GM23338 (cell line): ENCODE measurements around the gene MYOC. TPM values are rescaled to one million over a fixed set of nuclear protein-coding genes. Genes with fewer than 3 reads are reported as not detected.
A peak's percentile ranks its signal among the peaks of the same experiment; 100 is the strongest.

Source experiments
- ATAC-seq: fragments of 200-7000 bp; cut with Tn5 transposase; 3 replicates; pipeline ENCODE4 v1.9.1; 2020
- DNase-seq: peaks from one replicate; pipeline ENCODE4 v3.0.0-alpha.2; 2015; ENCODE audit warnings: low spot score
- H2AFZ ChIP-seq: fragments of 200-600 bp; sonication (generic); 2 replicates; pipeline ENCODE4 v1.8.0; 2016; ENCODE audit warnings: antibody characterized with exemption, mild to moderate bottlenecking, moderate library complexity
- H3F3A ChIP-seq: fragments of 200-600 bp; sonication (generic); replicated peaks from 2 replicates; pipeline ENCODE4 v1.8.0; 2017; ENCODE audit warnings: antibody characterized with exemption, mixed run types, low read depth
- H3K27ac ChIP-seq: fragments of 200-600 bp; sonication (generic); 2 replicates; pipeline ENCODE4 v1.6.1; 2016; ENCODE audit warnings: low read depth
- H3K27me3 ChIP-seq: fragments of 200-600 bp; sonication (generic); 2 replicates; pipeline ENCODE4 v1.8.0; 2016; ENCODE audit warnings: mild to moderate bottlenecking, mixed run types, moderate library complexity; ENCODE audit not compliant: insufficient read depth
- H3K36me3 ChIP-seq: fragments of 200-600 bp; sonication (generic); 2 replicates; pipeline ENCODE4 v1.8.0; 2016; ENCODE audit warnings: mild to moderate bottlenecking; ENCODE audit not compliant: insufficient read depth
- H3K4me1 ChIP-seq: fragments of 200-600 bp; sonication (generic); 2 replicates; pipeline ENCODE4 v1.8.0; 2016; ENCODE audit warnings: mild to moderate bottlenecking, moderate library complexity; ENCODE audit not compliant: insufficient read depth
- H3K4me2 ChIP-seq: fragments of 200-600 bp; sonication (generic); 2 replicates; pipeline ENCODE4 v1.7.1; 2017; ENCODE audit warnings: mixed run types
- H3K4me3 ChIP-seq: fragments of 200-600 bp; sonication (generic); 2 replicates; pipeline ENCODE4 v1.6.1; 2016; ENCODE audit warnings: mixed run types
- H3K79me2 ChIP-seq: fragments of 200-600 bp; sonication (generic); replicated peaks from 2 replicates; pipeline ENCODE4 v1.8.0; 2017; ENCODE audit warnings: mild to moderate bottlenecking; ENCODE audit not compliant: insufficient read depth
- H3K9me2 ChIP-seq: fragments of 200-600 bp; sonication (generic); 2 replicates; pipeline ENCODE4 v1.8.0; 2017; ENCODE audit not compliant: insufficient read depth
- H4K20me1 ChIP-seq: fragments of 200-600 bp; sonication (generic); replicated peaks from 2 replicates; pipeline ENCODE4 v1.8.0; 2017; ENCODE audit warnings: mild to moderate bottlenecking; ENCODE audit not compliant: insufficient read depth
- H3K27ac Mint-ChIP-seq: 2 replicates; pipeline ENCODE4 v1.8.0; 2020; ENCODE audit warnings: inconsistent platforms, mild to moderate bottlenecking, moderate library complexity, mixed read lengths
- H3K27me3 Mint-ChIP-seq: 3 replicates; pipeline ENCODE4 v1.8.0; 2022; ENCODE audit warnings: low read depth, mild to moderate bottlenecking, moderate library complexity, mixed read lengths, inconsistent platforms; ENCODE audit not compliant: insufficient read depth, poor library complexity
- H3K36me3 Mint-ChIP-seq: 3 replicates; pipeline ENCODE4 v1.8.0; 2021; ENCODE audit warnings: low read depth, mild to moderate bottlenecking, inconsistent platforms, moderate library complexity, mixed read lengths
- H3K4me1 Mint-ChIP-seq: 3 replicates; pipeline ENCODE4 v1.8.0; 2020; ENCODE audit warnings: mild to moderate bottlenecking, inconsistent platforms, mixed read lengths
- H3K4me3 Mint-ChIP-seq: 3 replicates; pipeline ENCODE4 v1.8.0; 2021; ENCODE audit warnings: moderate library complexity, mild to moderate bottlenecking, inconsistent platforms, mixed read lengths
- H3K9me3 Mint-ChIP-seq: 3 replicates; pipeline ENCODE4 v1.8.0; 2020; ENCODE audit warnings: moderate library complexity, mild to moderate bottlenecking, inconsistent platforms, mixed read lengths
- CREB1 ChIP-seq: fragments of 250-450 bp; sonication (Bioruptor Pico); IDR thresholded peaks from 2 replicates; pipeline ENCODE4 v1.5.0; 2020; ENCODE audit warnings: low read depth, mild to moderate bottlenecking, moderate library complexity
- EZH2 ChIP-seq: fragments of 200-600 bp; sonication (generic); IDR thresholded peaks from one replicate; pipeline ENCODE4 v1.8.0; 2017; ENCODE audit warnings: antibody characterized with exemption, mild to moderate bottlenecking, low read depth; ENCODE audit not compliant: unreplicated experiment
- EZH2phosphoT487 ChIP-seq: fragments of 200-600 bp; sonication (generic); IDR thresholded peaks from one replicate; pipeline ENCODE4 v1.8.1; 2018; ENCODE audit warnings: antibody characterized with exemption; ENCODE audit not compliant: unreplicated experiment
- JUNB ChIP-seq: IDR thresholded peaks from one replicate; pipeline ENCODE4 v1.6.1; 2016; ENCODE audit warnings: antibody characterized with exemption; ENCODE audit not compliant: unreplicated experiment
- NANOG ChIP-seq: IDR thresholded peaks from 2 replicates; pipeline ENCODE4 v1.6.1; 2016; ENCODE audit warnings: antibody characterized with exemption, borderline replicate concordance
- POLR2AphosphoS5 ChIP-seq: IDR thresholded peaks from 2 replicates; pipeline ENCODE4 v1.6.1; 2016; ENCODE audit warnings: antibody characterized with exemption, low read depth
- REST ChIP-seq: IDR thresholded peaks from one replicate; pipeline ENCODE4 v1.6.1; 2018; ENCODE audit warnings: antibody characterized with exemption; ENCODE audit not compliant: unreplicated experiment
- STAT1 ChIP-seq: IDR thresholded peaks from one replicate; pipeline ENCODE4 v1.6.1; 2016; ENCODE audit warnings: antibody characterized with exemption; ENCODE audit not compliant: unreplicated experiment
- ZNF114 ChIP-seq: fragments of 250-450 bp; sonication (Bioruptor Pico); IDR thresholded peaks from 2 replicates; pipeline ENCODE4 v1.5.0; 2020; ENCODE audit warnings: mild to moderate bottlenecking, moderate library complexity
- ZNF331 ChIP-seq: fragments of 250-450 bp; sonication (Bioruptor Pico); IDR thresholded peaks from 2 replicates; pipeline ENCODE4 v1.5.0; 2020; ENCODE audit warnings: low read depth, mild to moderate bottlenecking, moderate library complexity
- polyA plus RNA-seq: library from polyadenylated mRNA; unstranded; fragments of >200 nt; fragmentation: Nextera tagmentation; extraction: Ambion mirVana; gene quantifications from 2 replicates; pipeline ENCODE4 v1.2.1, GENCODE V29; 2016
- total RNA-seq: library from RNA; depleted of rRNA; stranded (reverse); fragments of >200 nt; shearing (Covaris generic); gene quantifications from 2 replicates; pipeline ENCODE4 v1.2.3, GENCODE V29; 2014
- TF ChIP-seq, protein P1 (sequence below), 2 experiments: fragments of 200-600 bp in 1 of 2; sonication (generic) in 1 of 2; conservative IDR thresholded peaks; 2 replicates each; pipeline versions ENCODE4 v1.5.1 to v1.6.1; 2016 to 2017; ENCODE audit warnings: antibody characterized with exemption in 2 of 2, low read depth in 2 of 2, mild to moderate bottlenecking in 2 of 2, moderate library complexity in 1 of 2
- TF ChIP-seq, protein P2 (sequence below): fragments of 250-450 bp; sonication (Bioruptor Pico); IDR thresholded peaks from 2 replicates; pipeline ENCODE4 v1.5.0; 2020; ENCODE audit warnings: mild to moderate bottlenecking, moderate library complexity
- TF ChIP-seq, protein P3 (sequence below): IDR thresholded peaks from 2 replicates; pipeline ENCODE4 v1.6.1; 2016; ENCODE audit warnings: antibody characterized with exemption

The MYOC gene
- total and polyA plus RNA-seq, 2 experiments from 2014 or later, result not detected

DNA sequence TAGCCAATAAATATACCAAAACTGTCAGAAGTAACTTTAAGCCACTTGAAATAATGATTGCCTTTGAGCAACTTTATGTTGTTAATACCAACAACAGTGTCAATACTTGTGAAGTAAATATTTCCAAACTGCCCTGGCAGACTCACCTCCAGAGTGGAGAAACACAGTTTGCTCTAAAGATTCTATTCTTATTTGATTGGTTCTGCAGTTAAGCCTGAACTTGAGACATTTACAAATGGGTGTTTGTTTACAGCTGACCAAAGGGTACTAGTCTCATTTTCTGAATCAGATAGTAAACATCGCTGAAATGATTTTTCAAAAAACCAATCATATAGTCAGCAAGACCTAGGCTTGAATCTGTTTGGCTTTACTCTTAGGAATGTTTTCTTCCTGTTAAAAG lies 1.3 kb upstream of the MYOC start:
- no peak for DNase-seq
- H3K4me3 Mint-ChIP-seq, result no peak overlapping the region
- no peaks in the 10 kb centered on the region for H3K27me3 ChIP-seq
- peaks cover 3% of the 10 kb centered on the region for H3K27me3 Mint-ChIP-seq
- H3K4me1 Mint-ChIP-seq, result peaks cover 13% of the 10 kb centered on the region
- no peaks in the 10 kb centered on the region for H3K79me2 ChIP-seq
- no peaks in the 10 kb centered on the region for H3K36me3 Mint-ChIP-seq
- no peak for ATAC-seq
- H3F3A ChIP-seq, result no peaks in the 10 kb centered on the region
- H3K27ac Mint-ChIP-seq, result no peak overlapping the region
- H3K9me3 Mint-ChIP-seq, result no peaks in the 10 kb centered on the region
- peak overlapping the region; percentile 98 for H2AFZ ChIP-seq
- TF ChIP-seq STAT1, result no peak
- no peak for TF ChIP-seq EZH2phosphoT487
- TF ChIP-seq, protein P1, sequence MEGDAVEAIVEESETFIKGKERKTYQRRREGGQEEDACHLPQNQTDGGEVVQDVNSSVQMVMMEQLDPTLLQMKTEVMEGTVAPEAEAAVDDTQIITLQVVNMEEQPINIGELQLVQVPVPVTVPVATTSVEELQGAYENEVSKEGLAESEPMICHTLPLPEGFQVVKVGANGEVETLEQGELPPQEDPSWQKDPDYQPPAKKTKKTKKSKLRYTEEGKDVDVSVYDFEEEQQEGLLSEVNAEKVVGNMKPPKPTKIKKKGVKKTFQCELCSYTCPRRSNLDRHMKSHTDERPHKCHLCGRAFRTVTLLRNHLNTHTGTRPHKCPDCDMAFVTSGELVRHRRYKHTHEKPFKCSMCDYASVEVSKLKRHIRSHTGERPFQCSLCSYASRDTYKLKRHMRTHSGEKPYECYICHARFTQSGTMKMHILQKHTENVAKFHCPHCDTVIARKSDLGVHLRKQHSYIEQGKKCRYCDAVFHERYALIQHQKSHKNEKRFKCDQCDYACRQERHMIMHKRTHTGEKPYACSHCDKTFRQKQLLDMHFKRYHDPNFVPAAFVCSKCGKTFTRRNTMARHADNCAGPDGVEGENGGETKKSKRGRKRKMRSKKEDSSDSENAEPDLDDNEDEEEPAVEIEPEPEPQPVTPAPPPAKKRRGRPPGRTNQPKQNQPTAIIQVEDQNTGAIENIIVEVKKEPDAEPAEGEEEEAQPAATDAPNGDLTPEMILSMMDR (conservative IDR thresholded peaks at IDR 0.05; ENCODE audit: low read depth in 2 of 2), result no peak
- TF ChIP-seq, protein P2, sequence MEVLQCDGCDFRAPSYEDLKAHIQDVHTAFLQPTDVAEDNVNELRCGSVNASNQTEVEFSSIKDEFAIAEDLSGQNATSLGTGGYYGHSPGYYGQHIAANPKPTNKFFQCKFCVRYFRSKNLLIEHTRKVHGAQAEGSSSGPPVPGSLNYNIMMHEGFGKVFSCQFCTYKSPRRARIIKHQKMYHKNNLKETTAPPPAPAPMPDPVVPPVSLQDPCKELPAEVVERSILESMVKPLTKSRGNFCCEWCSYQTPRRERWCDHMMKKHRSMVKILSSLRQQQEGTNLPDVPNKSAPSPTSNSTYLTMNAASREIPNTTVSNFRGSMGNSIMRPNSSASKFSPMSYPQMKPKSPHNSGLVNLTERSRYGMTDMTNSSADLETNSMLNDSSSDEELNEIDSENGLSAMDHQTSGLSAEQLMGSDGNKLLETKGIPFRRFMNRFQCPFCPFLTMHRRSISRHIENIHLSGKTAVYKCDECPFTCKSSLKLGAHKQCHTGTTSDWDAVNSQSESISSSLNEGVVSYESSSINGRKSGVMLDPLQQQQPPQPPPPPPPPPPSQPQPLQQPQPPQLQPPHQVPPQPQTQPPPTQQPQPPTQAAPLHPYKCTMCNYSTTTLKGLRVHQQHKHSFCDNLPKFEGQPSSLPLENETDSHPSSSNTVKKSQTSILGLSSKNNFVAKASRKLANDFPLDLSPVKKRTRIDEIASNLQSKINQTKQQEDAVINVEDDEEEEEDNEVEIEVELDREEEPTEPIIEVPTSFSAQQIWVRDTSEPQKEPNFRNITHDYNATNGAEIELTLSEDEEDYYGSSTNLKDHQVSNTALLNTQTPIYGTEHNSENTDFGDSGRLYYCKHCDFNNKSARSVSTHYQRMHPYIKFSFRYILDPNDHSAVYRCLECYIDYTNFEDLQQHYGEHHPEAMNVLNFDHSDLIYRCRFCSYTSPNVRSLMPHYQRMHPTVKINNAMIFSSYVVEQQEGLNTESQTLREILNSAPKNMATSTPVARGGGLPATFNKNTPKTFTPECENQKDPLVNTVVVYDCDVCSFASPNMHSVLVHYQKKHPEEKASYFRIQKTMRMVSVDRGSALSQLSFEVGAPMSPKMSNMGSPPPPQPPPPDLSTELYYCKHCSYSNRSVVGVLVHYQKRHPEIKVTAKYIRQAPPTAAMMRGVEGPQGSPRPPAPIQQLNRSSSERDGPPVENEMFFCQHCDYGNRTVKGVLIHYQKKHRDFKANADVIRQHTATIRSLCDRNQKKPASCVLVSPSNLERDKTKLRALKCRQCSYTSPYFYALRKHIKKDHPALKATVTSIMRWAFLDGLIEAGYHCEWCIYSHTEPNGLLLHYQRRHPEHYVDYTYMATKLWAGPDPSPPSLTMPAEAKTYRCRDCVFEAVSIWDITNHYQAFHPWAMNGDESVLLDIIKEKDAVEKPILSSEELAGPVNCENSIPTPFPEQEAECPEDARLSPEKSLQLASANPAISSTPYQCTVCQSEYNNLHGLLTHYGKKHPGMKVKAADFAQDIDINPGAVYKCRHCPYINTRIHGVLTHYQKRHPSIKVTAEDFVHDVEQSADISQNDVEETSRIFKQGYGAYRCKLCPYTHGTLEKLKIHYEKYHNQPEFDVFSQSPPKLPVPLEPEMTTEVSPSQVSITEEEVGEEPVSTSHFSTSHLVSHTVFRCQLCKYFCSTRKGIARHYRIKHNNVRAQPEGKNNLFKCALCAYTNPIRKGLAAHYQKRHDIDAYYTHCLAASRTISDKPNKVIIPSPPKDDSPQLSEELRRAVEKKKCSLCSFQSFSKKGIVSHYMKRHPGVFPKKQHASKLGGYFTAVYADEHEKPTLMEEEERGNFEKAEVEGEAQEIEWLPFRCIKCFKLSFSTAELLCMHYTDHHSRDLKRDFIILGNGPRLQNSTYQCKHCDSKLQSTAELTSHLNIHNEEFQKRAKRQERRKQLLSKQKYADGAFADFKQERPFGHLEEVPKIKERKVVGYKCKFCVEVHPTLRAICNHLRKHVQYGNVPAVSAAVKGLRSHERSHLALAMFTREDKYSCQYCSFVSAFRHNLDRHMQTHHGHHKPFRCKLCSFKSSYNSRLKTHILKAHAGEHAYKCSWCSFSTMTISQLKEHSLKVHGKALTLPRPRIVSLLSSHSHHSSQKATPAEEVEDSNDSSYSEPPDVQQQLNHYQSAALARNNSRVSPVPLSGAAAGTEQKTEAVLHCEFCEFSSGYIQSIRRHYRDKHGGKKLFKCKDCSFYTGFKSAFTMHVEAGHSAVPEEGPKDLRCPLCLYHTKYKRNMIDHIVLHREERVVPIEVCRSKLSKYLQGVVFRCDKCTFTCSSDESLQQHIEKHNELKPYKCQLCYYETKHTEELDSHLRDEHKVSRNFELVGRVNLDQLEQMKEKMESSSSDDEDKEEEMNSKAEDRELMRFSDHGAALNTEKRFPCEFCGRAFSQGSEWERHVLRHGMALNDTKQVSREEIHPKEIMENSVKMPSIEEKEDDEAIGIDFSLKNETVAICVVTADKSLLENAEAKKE (CRISPR knock-in tag), result no peak
- TF ChIP-seq NANOG, result no peak
- TF ChIP-seq, protein P3, sequence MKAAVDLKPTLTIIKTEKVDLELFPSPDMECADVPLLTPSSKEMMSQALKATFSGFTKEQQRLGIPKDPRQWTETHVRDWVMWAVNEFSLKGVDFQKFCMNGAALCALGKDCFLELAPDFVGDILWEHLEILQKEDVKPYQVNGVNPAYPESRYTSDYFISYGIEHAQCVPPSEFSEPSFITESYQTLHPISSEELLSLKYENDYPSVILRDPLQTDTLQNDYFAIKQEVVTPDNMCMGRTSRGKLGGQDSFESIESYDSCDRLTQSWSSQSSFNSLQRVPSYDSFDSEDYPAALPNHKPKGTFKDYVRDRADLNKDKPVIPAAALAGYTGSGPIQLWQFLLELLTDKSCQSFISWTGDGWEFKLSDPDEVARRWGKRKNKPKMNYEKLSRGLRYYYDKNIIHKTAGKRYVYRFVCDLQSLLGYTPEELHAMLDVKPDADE, result no peak
- TF ChIP-seq EZH2, result no peak
- TF ChIP-seq CREB1 (CRISPR knock-in tag), result no peak
- no peak for TF ChIP-seq ZNF114 (CRISPR knock-in tag)
- TF ChIP-seq POLR2AphosphoS5, result no peak
- no peak for TF ChIP-seq ZNF331 (CRISPR knock-in tag)
- no peak for TF ChIP-seq REST
- TF ChIP-seq JUNB, result no peak
- H3K9me2 ChIP-seq, result no peaks in the 10 kb centered on the region
- no peak overlapping the region for H3K4me2 ChIP-seq
- no peaks in the 10 kb centered on the region for H4K20me1 ChIP-seq
- H3K4me1 ChIP-seq, result peaks cover 5% of the 10 kb centered on the region
- no peak overlapping the region for H3K4me3 ChIP-seq
- H3K36me3 ChIP-seq, result no peaks in the 10 kb centered on the region
- H3K27ac ChIP-seq, result no peak overlapping the region
